PC-9 (cell line): ENCODE results near the gene PAM16. TPM values are rescaled to one million over a fixed set of nuclear protein-coding genes. Genes with fewer than 3 reads are reported as not detected.

Source experiments
- BruUV-seq: library from RNA; stranded (reverse); fragments of 400-500 nt; replicated peaks from 2 replicates; lab custom pipeline; 2021; lab: Mats Ljungman, UMichigan
- CTCF ChIA-PET: fragments of 300-600 bp; sonication (Branson Sonifier 250); formaldehyde crosslinking; loops from one replicate; lab custom pipeline; 2022; ENCODE audit warnings: antibody characterized with exemption; lab: Charles Lee
- POLR2A ChIA-PET: fragments of 300-600 bp; sonication (Branson Sonifier 250); formaldehyde crosslinking; loops from one replicate; lab custom pipeline; 2022; ENCODE audit warnings: antibody characterized with exemption; ENCODE audit not compliant: unreplicated experiment; lab: Charles Lee
- DNase-seq, 2 experiments: peaks; one replicate each; pipeline versions ENCODE4 v3.0.0 to v3.0.0-alpha.2; 2015 to 2022; ENCODE audit warnings: mixed read lengths in 1 of 2
- H2AFZ ChIP-seq: fragments of 200-600 bp; sonication (generic); 2 replicates; pipeline ENCODE4 v1.8.1; 2017; ENCODE audit warnings: antibody characterized with exemption
- H3F3A ChIP-seq: fragments of 200-600 bp; sonication (generic); 2 replicates; pipeline ENCODE4 v1.8.1; 2017; ENCODE audit warnings: antibody characterized with exemption, mild to moderate bottlenecking, low read depth; ENCODE audit not compliant: insufficient read depth
- H3K27ac ChIP-seq: fragments of 200-600 bp; sonication (generic); 2 replicates; pipeline ENCODE4 v1.6.1; 2016; ENCODE audit warnings: mixed run types
- H3K27me3 ChIP-seq: fragments of 200-600 bp; sonication (generic); 2 replicates; pipeline ENCODE4 v1.6.1; 2016; ENCODE audit warnings: low read depth, mixed run types; ENCODE audit not compliant: insufficient read depth
- H3K36me3 ChIP-seq: fragments of 200-600 bp; sonication (generic); 2 replicates; pipeline ENCODE4 v1.6.1; 2016; ENCODE audit warnings: low read depth, mixed run types
- H3K4me1 ChIP-seq: fragments of 200-600 bp; sonication (generic); replicated peaks from 2 replicates; pipeline ENCODE4 v1.6.1; 2016; ENCODE audit warnings: mixed run types; ENCODE audit not compliant: insufficient read depth
- H3K4me2 ChIP-seq: fragments of 200-600 bp; sonication (generic); 2 replicates; pipeline ENCODE4 v1.6.1; 2017; ENCODE audit warnings: mixed run types
- H3K4me3 ChIP-seq: fragments of 200-600 bp; sonication (generic); 2 replicates; pipeline ENCODE4 v1.6.1; 2016; ENCODE audit warnings: mixed run types
- H3K79me2 ChIP-seq: fragments of 200-600 bp; sonication (generic); 2 replicates; pipeline ENCODE4 v1.6.1; 2017; ENCODE audit warnings: low read depth, mixed run types
- H3K9me2 ChIP-seq: fragments of 200-600 bp; sonication (generic); 2 replicates; pipeline ENCODE4 v1.8.1; 2017; ENCODE audit warnings: mild to moderate bottlenecking; ENCODE audit not compliant: insufficient read depth
- H3K9me3 ChIP-seq: fragments of 200-600 bp; sonication (generic); 2 replicates; pipeline ENCODE4 v1.8.1; 2016; ENCODE audit warnings: low read depth; ENCODE audit not compliant: insufficient read depth
- H4K20me1 ChIP-seq: fragments of 200-600 bp; sonication (generic); 2 replicates; pipeline ENCODE4 v1.8.1; 2017; ENCODE audit not compliant: insufficient read depth
- EZH2 ChIP-seq: fragments of 200-600 bp; sonication (generic); IDR thresholded peaks from 2 replicates; pipeline ENCODE4 v1.8.0; 2017; ENCODE audit warnings: antibody characterized with exemption, low read depth
- intact Hi-C: fragments of 100-400 bp; cut with micrococcal nuclease; formaldehyde crosslinking; loops from one replicate; pipeline ENCODE4 v1.10.0; 2022; ENCODE audit not compliant: unreplicated experiment
- total RNA-seq: library from RNA; stranded (reverse); gene quantifications from 2 replicates; pipeline ENCODE4 v1.2.3, GENCODE V29; 2021
- TF ChIP-seq, protein P1 (sequence below): fragments of 200-600 bp; sonication (generic); conservative IDR thresholded peaks from 2 replicates; pipeline ENCODE4 v1.6.1; 2017; ENCODE audit warnings: mixed run types, antibody characterized with exemption, mild to moderate bottlenecking, moderate library complexity

The PAM16 gene
- total RNA-seq, 1 experiment from 2014 or later = 95.9 TPM

DNA sequence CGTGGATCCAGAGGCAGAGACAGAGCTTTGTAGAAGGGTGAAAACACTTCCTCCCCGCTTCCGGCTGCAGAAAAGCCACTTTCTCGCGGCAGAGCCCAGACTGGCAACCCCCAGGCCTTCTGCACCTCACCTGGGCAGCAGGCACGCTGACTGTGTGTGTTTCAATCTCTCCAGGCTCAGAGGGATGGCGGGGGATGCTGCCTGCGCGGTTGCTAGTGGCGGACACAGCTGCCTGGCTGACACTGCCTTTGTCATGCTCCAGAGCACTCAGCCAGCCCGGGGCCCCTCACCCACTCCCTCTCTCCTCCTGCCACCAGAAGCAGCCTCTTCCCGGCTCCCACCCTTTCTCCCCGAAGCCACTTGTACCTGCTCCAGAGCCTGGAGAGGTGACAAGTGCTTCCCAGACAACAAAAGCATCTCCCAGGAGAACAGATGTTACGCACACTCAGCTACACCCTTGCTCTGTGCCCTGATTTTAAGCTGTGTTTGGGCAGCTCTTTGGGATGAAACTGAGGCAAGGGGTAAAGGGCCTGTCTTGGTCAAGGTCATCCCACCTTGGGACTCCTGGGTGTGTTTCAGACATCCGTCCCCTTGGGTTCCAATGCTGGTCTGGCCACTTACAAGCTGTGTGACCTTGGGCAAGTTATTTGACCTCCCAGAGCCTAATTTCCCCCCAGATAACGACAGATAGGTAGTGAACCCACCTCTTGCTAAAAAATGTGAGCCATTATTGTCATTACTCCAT, 44.5 kb downstream of the PAM16 start:
- H3F3A ChIP-seq = peaks cover 31% of the 10 kb centered on the region; the same call in 1 of the 2 replicates
- ChIA-PET POLR2A (no interaction called here), CTCF (interaction anchor here (0.5 to 0.6 kb wide), 2 partner anchors 14 to 18 kb away, joined by 3 read pairs; no protein-coding TSS in a partner anchor)
- H3K9me3 ChIP-seq = no peaks in the 10 kb centered on the region
- H3K4me3 ChIP-seq = peak overlapping the region; percentile 87
- peaks cover 26% of the 10 kb centered on the region for H3K4me1 ChIP-seq
- no peaks in the 10 kb centered on the region for H3K27me3 ChIP-seq
- BruUV-seq = no TSS peak
- intact Hi-C loops = loop anchor here (1.0 kb wide), 3 partner anchors 7 to 87 kb away; no protein-coding TSS in a partner anchor
- H3K9me2 ChIP-seq = no peaks in the 10 kb centered on the region
- 0 out of 2 replicates have a peak, but pooled peaks cover 5% of the 10 kb centered on the region for H3K36me3 ChIP-seq
- H2AFZ ChIP-seq = peak overlapping the region; percentile 94; the same call in 1 of the 2 replicates
- H3K4me2 ChIP-seq = peak overlapping the region; percentile 92
- peaks cover 12% of the 10 kb centered on the region for H3K79me2 ChIP-seq
- H4K20me1 ChIP-seq = no peaks in the 10 kb centered on the region
- TF ChIP-seq, protein P1, sequence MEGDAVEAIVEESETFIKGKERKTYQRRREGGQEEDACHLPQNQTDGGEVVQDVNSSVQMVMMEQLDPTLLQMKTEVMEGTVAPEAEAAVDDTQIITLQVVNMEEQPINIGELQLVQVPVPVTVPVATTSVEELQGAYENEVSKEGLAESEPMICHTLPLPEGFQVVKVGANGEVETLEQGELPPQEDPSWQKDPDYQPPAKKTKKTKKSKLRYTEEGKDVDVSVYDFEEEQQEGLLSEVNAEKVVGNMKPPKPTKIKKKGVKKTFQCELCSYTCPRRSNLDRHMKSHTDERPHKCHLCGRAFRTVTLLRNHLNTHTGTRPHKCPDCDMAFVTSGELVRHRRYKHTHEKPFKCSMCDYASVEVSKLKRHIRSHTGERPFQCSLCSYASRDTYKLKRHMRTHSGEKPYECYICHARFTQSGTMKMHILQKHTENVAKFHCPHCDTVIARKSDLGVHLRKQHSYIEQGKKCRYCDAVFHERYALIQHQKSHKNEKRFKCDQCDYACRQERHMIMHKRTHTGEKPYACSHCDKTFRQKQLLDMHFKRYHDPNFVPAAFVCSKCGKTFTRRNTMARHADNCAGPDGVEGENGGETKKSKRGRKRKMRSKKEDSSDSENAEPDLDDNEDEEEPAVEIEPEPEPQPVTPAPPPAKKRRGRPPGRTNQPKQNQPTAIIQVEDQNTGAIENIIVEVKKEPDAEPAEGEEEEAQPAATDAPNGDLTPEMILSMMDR = no peak
- no peak for TF ChIP-seq EZH2
- H3K27ac ChIP-seq = peak overlapping the region; percentile 26; the same call in 1 of the 2 replicates
- DNase-seq = no peak

DNA sequence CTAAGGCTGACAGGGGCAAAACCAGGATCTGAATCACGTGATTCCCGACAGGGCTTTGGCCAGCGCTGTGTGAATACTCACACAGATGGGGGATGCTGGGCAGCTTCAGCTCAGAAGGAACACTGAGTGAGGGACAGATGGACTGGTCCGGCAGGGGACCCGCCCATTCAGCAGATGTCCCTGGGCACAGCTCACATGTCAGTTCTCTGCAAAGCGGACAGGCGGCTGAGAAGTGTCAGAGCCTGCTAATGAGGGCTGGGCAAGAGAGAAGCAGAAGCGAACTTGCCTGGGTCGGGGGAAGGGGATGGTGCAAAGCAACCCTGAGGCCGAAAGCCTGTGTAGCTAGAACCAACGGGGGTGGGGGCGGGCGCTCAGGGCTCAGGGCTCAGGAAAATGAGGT, 47.1 kb downstream of the PAM16 start:
- H4K20me1 ChIP-seq = no peaks in the 10 kb centered on the region
- no peaks in the 10 kb centered on the region for H3K27me3 ChIP-seq
- H3K4me2 ChIP-seq = no peak overlapping the region
- H3K4me3 ChIP-seq = no peak overlapping the region
- H3K79me2 ChIP-seq = peaks cover 12% of the 10 kb centered on the region
- peaks cover 21% of the 10 kb centered on the region for H3K4me1 ChIP-seq
- BruUV-seq = no TSS peak
- no peak overlapping the region for H2AFZ ChIP-seq
- no peak overlapping the region for H3K27ac ChIP-seq
- H3K9me2 ChIP-seq = no peaks in the 10 kb centered on the region
- H3K36me3 ChIP-seq = 0 out of 2 replicates have a peak, but pooled peaks cover 5% of the 10 kb centered on the region
- TF ChIP-seq EZH2 = no peak
- TF ChIP-seq, protein P1 = no peak
- intact Hi-C loops = no loop called here
- no peak for DNase-seq
- ChIA-PET POLR2A (interaction anchor here (0.7 kb wide), 1 partner anchor 14 kb away, joined by 3 read pairs; no protein-coding TSS in a partner anchor), CTCF (interaction anchor here (0.6 kb wide), 1 partner anchor 24 kb away, joined by 3 read pairs; no protein-coding TSS in a partner anchor)
- H3K9me3 ChIP-seq = no peaks in the 10 kb centered on the region
- peaks cover 38% of the 10 kb centered on the region for H3F3A ChIP-seq

DNA sequence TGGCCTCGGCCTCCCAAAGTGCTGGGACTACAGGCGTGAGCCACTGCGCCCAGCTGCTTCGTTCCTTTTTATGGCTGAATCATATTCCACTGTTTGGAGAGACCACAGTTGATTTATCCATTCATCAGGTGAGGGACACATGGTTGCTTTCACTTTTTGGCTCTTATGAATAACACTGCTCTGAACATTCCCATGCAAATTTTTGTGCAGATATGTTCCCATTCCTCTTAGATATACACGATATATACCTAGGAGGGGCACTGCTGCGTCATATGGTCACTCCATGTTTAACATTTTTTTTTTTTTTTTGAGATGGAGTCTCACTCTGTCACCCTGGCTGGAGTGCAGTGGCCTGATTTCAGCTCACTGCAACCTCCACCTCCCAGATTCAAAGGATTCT, 49.2 kb downstream of the PAM16 start:
- no peaks in the 10 kb centered on the region for H3K27me3 ChIP-seq
- BruUV-seq = no TSS peak
- TF ChIP-seq, protein P1 = no peak
- no peak for TF ChIP-seq EZH2
- no peak for DNase-seq
- H3K27ac ChIP-seq = no peak overlapping the region
- H3F3A ChIP-seq = peaks cover 35% of the 10 kb centered on the region
- H3K9me2 ChIP-seq = no peaks in the 10 kb centered on the region
- intact Hi-C loops = no loop called here
- no peak overlapping the region for H3K4me2 ChIP-seq
- H4K20me1 ChIP-seq = no peaks in the 10 kb centered on the region
- H3K79me2 ChIP-seq = peaks cover 9% of the 10 kb centered on the region
- ChIA-PET CTCF (interaction anchor here (0.6 to 1.4 kb wide), 3 partner anchors 8 to 17 kb away, joined by 5 to 10 read pairs (median 6); no protein-coding TSS in a partner anchor), POLR2A (interaction anchor here (0.6 kb wide), 1 partner anchor 10 kb away, joined by 6 read pairs; no protein-coding TSS in a partner anchor)
- 0 out of 2 replicates have a peak, but pooled peaks cover 5% of the 10 kb centered on the region for H3K36me3 ChIP-seq
- no peaks in the 10 kb centered on the region for H3K9me3 ChIP-seq
- no peak overlapping the region for H3K4me3 ChIP-seq
- no peak overlapping the region for H2AFZ ChIP-seq
- H3K4me1 ChIP-seq = peaks cover 35% of the 10 kb centered on the region
